ENCODE data around the gene RAB7A.

Gene RAB7A

DNA sequence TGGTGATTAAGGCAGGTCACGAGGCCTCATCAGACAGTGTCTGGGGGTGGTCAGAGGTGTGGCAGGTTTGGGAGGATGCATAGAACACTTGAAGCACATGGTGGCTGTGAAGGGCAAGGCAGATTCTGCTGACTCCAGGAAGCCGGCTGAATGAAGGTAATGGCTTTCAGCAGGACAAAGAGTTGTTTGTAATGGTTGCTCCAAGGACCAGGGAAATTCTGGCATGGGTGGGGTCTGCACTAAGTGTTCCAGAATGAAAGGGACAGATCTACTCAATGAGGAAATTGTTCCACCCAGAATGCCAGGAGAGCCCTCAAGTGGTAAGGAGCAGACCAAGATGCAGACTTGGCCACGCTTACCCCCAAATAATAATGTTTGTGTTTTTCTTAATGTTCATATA is 82.7 kb downstream of the RAB7A start:
- peaks cover 0 to 5% of the 10 kb centered on the region in 2 donors for H3K4me1 ChIP-seq (ENCODE audit: control insufficient read depth in 2 of 2, insufficient read depth in 1 of 2, low read depth in 1 of 2, low read length in 2 of 2)
- no peaks in the 10 kb centered on the region for H3K9me3 ChIP-seq (replicated peaks in 1 of 2; ENCODE audit: control insufficient read depth in 2 of 2, insufficient read depth in 1 of 2, low read depth in 1 of 2, low read length in 2 of 2)
- no peak overlapping the region for H3K23ac ChIP-seq (ENCODE audit: low read depth, low read length, poor library complexity)
- WGBS, 2 donors (ENCODE audit: extremely low coverage in 2 of 2, insufficient read length in 2 of 2, insufficient replicate concordance in 1 of 2) = no CpG with 5 or more reads among the region's 3 CpGs
- no peak overlapping the region for H2AFZ ChIP-seq (ENCODE audit: low read length)
- no peak overlapping the region for H3K4me2 ChIP-seq (ENCODE audit: insufficient read depth, low read length, poor library complexity, severe bottlenecking)
- H3K36me3 ChIP-seq (replicated peaks in 1 of 2; ENCODE audit: control insufficient read depth in 2 of 2, insufficient read depth in 2 of 2, low read length in 2 of 2) = peaks cover 37 to 95% of the 10 kb centered on the region in 2 donors
- H3K9ac ChIP-seq (ENCODE audit: low read depth, low read length, poor library complexity) = no peak overlapping the region
- H3K4me3 ChIP-seq (ENCODE audit: low read length in 2 of 2) = no peak overlapping the region
- no peak overlapping the region for H2BK5ac ChIP-seq (ENCODE audit: low read length)
- H3K27me3 ChIP-seq (ENCODE audit: control insufficient read depth in 3 of 3, insufficient read depth in 3 of 3, low read depth in 1 of 3, low read length in 3 of 3) = no peaks in the 10 kb centered on the region
- no peak overlapping the region for H3K27ac ChIP-seq (replicated peaks; ENCODE audit: low read length)
- H3K79me1 ChIP-seq (ENCODE audit: low read depth, low read length) = no peaks in the 10 kb centered on the region
- no peak for DNase-seq (ENCODE audit: low spot score)
- H3K4ac ChIP-seq (ENCODE audit: low read length) = no peak overlapping the region
- H2BK12ac ChIP-seq (ENCODE audit: low read length) = no peak overlapping the region
- no peak overlapping the region for H3K18ac ChIP-seq (ENCODE audit: low read length)
- H4K91ac ChIP-seq (ENCODE audit: low read depth, low read length, poor library complexity) = no peak overlapping the region
- H4K8ac ChIP-seq (ENCODE audit: low read depth, low read length) = no peak overlapping the region
- H2BK15ac ChIP-seq (ENCODE audit: low read length) = no peak overlapping the region
- no peak overlapping the region for H3K14ac ChIP-seq (ENCODE audit: low read length)
- H2AK5ac ChIP-seq (ENCODE audit: low read depth, low read length) = no peak overlapping the region
- no peak overlapping the region for H2BK120ac ChIP-seq (ENCODE audit: low read depth, low read length)

DNA sequence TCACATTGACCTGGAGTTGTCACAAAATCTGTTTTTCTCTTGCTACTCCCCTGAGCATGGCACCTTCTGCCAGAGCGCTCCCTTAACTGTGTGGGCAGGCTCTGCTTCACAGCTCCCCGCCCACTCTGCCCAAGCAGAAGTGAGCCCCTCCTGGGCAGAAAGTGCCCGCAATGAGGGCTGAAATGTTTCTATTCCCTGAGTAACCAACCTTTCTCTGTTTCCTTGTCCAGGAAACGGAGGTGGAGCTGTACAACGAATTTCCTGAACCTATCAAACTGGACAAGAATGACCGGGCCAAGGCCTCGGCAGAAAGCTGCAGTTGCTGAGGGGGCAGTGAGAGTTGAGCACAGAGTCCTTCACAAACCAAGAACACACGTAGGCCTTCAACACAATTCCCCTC is 87.1 kb downstream of the RAB7A start:
- no peak overlapping the region for H3K4me3 ChIP-seq (ENCODE audit: low read length in 2 of 2)
- peaks cover 26 to 95% of the 10 kb centered on the region in 2 donors for H3K36me3 ChIP-seq (replicated peaks in 1 of 2; ENCODE audit: control insufficient read depth in 2 of 2, insufficient read depth in 2 of 2, low read length in 2 of 2)
- no peak overlapping the region for H2AFZ ChIP-seq (ENCODE audit: low read length)
- H3K9ac ChIP-seq (ENCODE audit: low read depth, low read length, poor library complexity) = no peak overlapping the region
- H4K8ac ChIP-seq (ENCODE audit: low read depth, low read length) = no peak overlapping the region
- no peaks in the 10 kb centered on the region for H3K79me1 ChIP-seq (ENCODE audit: low read depth, low read length)
- H3K4me1 ChIP-seq (ENCODE audit: control insufficient read depth in 2 of 2, insufficient read depth in 1 of 2, low read depth in 1 of 2, low read length in 2 of 2) = no peaks in the 10 kb centered on the region
- no peak overlapping the region for H3K18ac ChIP-seq (ENCODE audit: low read length)
- H2BK120ac ChIP-seq (ENCODE audit: low read depth, low read length) = no peak overlapping the region
- no peak overlapping the region for H3K27ac ChIP-seq (replicated peaks; ENCODE audit: low read length)
- H2AK5ac ChIP-seq (ENCODE audit: low read depth, low read length) = no peak overlapping the region
- H3K23ac ChIP-seq (ENCODE audit: low read depth, low read length, poor library complexity) = no peak overlapping the region
- H4K91ac ChIP-seq (ENCODE audit: low read depth, low read length, poor library complexity) = no peak overlapping the region
- WGBS, 2 donors (ENCODE audit: extremely low coverage in 2 of 2, insufficient read length in 2 of 2, insufficient replicate concordance in 1 of 2) = no CpG with 5 or more reads among the region's 8 CpGs
- H3K14ac ChIP-seq (ENCODE audit: low read length) = no peak overlapping the region
- DNase-seq (ENCODE audit: low spot score) = no peak
- no peak overlapping the region for H2BK15ac ChIP-seq (ENCODE audit: low read length)
- H3K4me2 ChIP-seq (ENCODE audit: insufficient read depth, low read length, poor library complexity, severe bottlenecking) = no peak overlapping the region
- no peak overlapping the region for H3K4ac ChIP-seq (ENCODE audit: low read length)
- H2BK12ac ChIP-seq (ENCODE audit: low read length) = no peak overlapping the region
- no peak overlapping the region for H2BK5ac ChIP-seq (ENCODE audit: low read length)
- H3K9me3 ChIP-seq (replicated peaks in 1 of 2; ENCODE audit: control insufficient read depth in 2 of 2, insufficient read depth in 1 of 2, low read depth in 1 of 2, low read length in 2 of 2) = no peaks in the 10 kb centered on the region
- no peaks in the 10 kb centered on the region for H3K27me3 ChIP-seq (ENCODE audit: control insufficient read depth in 3 of 3, insufficient read depth in 3 of 3, low read depth in 1 of 3, low read length in 3 of 3)

DNA sequence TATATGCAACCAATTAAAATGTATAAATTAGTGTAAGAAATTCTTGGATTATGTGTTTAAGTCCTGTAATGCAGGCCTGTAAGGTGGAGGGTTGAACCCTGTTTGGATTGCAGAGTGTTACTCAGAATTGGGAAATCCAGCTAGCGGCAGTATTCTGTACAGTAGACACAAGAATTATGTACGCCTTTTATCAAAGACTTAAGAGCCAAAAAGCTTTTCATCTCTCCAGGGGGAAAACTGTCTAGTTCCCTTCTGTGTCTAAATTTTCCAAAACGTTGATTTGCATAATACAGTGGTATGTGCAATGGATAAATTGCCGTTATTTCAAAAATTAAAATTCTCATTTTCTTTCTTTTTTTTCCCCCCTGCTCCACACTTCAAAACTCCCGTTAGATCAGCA is 88.1 kb downstream of the RAB7A start:
- no peak overlapping the region for H2BK12ac ChIP-seq (ENCODE audit: low read length)
- no CpG with 5 or more reads among the region's 5 CpGs for WGBS, 2 donors (ENCODE audit: extremely low coverage in 2 of 2, insufficient read length in 2 of 2, insufficient replicate concordance in 1 of 2)
- no peak overlapping the region for H4K91ac ChIP-seq (ENCODE audit: low read depth, low read length, poor library complexity)
- no peak overlapping the region for H3K9ac ChIP-seq (ENCODE audit: low read depth, low read length, poor library complexity)
- no peak overlapping the region for H3K4me3 ChIP-seq (ENCODE audit: low read length in 2 of 2)
- no peak overlapping the region for H3K14ac ChIP-seq (ENCODE audit: low read length)
- H3K23ac ChIP-seq (ENCODE audit: low read depth, low read length, poor library complexity) = no peak overlapping the region
- no peak overlapping the region for H2AK5ac ChIP-seq (ENCODE audit: low read depth, low read length)
- DNase-seq (ENCODE audit: low spot score) = no peak
- no peak overlapping the region for H3K4me2 ChIP-seq (ENCODE audit: insufficient read depth, low read length, poor library complexity, severe bottlenecking)
- no peak overlapping the region for H4K8ac ChIP-seq (ENCODE audit: low read depth, low read length)
- no peak overlapping the region for H3K4ac ChIP-seq (ENCODE audit: low read length)
- H3K79me1 ChIP-seq (ENCODE audit: low read depth, low read length) = peaks cover 2% of the 10 kb centered on the region
- H3K27ac ChIP-seq (replicated peaks; ENCODE audit: low read length) = no peak overlapping the region
- H3K36me3 ChIP-seq (replicated peaks in 1 of 2; ENCODE audit: control insufficient read depth in 2 of 2, insufficient read depth in 2 of 2, low read length in 2 of 2) = peaks cover 22 to 95% of the 10 kb centered on the region in 2 donors
- no peaks in the 10 kb centered on the region for H3K9me3 ChIP-seq (replicated peaks in 1 of 2; ENCODE audit: control insufficient read depth in 2 of 2, insufficient read depth in 1 of 2, low read depth in 1 of 2, low read length in 2 of 2)
- H2AFZ ChIP-seq (ENCODE audit: low read length) = no peak overlapping the region
- no peak overlapping the region for H2BK120ac ChIP-seq (ENCODE audit: low read depth, low read length)
- no peak overlapping the region for H3K18ac ChIP-seq (ENCODE audit: low read length)
- no peak overlapping the region for H2BK5ac ChIP-seq (ENCODE audit: low read length)
- H3K27me3 ChIP-seq (ENCODE audit: control insufficient read depth in 3 of 3, insufficient read depth in 3 of 3, low read depth in 1 of 3, low read length in 3 of 3) = no peaks in the 10 kb centered on the region
- no peak overlapping the region for H2BK15ac ChIP-seq (ENCODE audit: low read length)
- no peaks in the 10 kb centered on the region for H3K4me1 ChIP-seq (ENCODE audit: control insufficient read depth in 2 of 2, insufficient read depth in 1 of 2, low read depth in 1 of 2, low read length in 2 of 2)

DNA sequence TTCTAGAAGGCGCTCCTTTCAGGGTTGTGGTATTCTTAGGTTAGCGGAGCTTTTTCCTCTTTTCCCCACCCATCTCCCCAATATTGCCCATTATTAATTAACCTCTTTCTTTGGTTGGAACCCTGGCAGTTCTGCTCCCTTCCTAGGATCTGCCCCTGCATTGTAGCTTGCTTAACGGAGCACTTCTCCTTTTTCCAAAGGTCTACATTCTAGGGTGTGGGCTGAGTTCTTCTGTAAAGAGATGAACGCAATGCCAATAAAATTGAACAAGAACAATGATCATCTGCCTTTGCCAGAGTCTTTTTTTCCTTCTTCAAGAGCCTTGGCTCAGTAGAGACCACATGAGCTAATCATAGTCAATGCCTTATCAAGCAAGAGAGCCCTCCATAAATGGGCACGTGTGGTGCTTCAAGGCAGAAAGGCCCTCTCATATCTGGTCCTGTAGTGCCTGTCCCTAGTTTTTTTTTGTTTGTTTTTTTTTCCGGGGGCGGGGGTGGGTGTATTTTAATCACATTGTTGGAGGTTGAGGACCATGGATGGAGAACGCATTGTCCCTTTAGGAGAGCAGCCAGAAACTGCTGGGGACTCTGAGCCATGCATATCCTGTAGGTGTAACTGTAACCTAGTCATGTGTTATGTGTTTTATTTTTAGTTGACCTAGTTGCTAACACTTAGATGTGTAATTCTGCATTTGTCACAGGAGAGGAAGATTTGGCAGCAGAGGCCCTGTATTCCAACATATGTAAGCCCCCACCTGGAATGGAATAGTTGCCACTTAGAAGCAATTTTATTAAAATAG is 88.7 kb downstream of the RAB7A start:
- no peaks in the 10 kb centered on the region for H3K4me1 ChIP-seq (ENCODE audit: control insufficient read depth in 2 of 2, insufficient read depth in 1 of 2, low read depth in 1 of 2, low read length in 2 of 2)
- no peak overlapping the region for H2AFZ ChIP-seq (ENCODE audit: low read length)
- H2BK5ac ChIP-seq (ENCODE audit: low read length) = no peak overlapping the region
- no peak overlapping the region for H3K9ac ChIP-seq (ENCODE audit: low read depth, low read length, poor library complexity)
- peaks cover 24 to 93% of the 10 kb centered on the region in 2 donors for H3K36me3 ChIP-seq (replicated peaks in 1 of 2; ENCODE audit: control insufficient read depth in 2 of 2, insufficient read depth in 2 of 2, low read length in 2 of 2)
- H3K18ac ChIP-seq (ENCODE audit: low read length) = no peak overlapping the region
- no peak overlapping the region for H2BK12ac ChIP-seq (ENCODE audit: low read length)
- H3K4me2 ChIP-seq (ENCODE audit: insufficient read depth, low read length, poor library complexity, severe bottlenecking) = no peak overlapping the region
- no peak overlapping the region for H2AK5ac ChIP-seq (ENCODE audit: low read depth, low read length)
- H3K79me1 ChIP-seq (ENCODE audit: low read depth, low read length) = peaks cover 2% of the 10 kb centered on the region
- H3K4me3 ChIP-seq (ENCODE audit: low read length in 2 of 2) = no peak overlapping the region
- H4K8ac ChIP-seq (ENCODE audit: low read depth, low read length) = no peak overlapping the region
- no CpG with 5 or more reads among the region's 8 CpGs for WGBS, 2 donors (ENCODE audit: extremely low coverage in 2 of 2, insufficient read length in 2 of 2, insufficient replicate concordance in 1 of 2)
- H2BK120ac ChIP-seq (ENCODE audit: low read depth, low read length) = no peak overlapping the region
- no peak overlapping the region for H3K14ac ChIP-seq (ENCODE audit: low read length)
- no peak overlapping the region for H3K27ac ChIP-seq (replicated peaks; ENCODE audit: low read length)
- DNase-seq (ENCODE audit: low spot score) = no peak
- no peak overlapping the region for H4K91ac ChIP-seq (ENCODE audit: low read depth, low read length, poor library complexity)
- no peak overlapping the region for H2BK15ac ChIP-seq (ENCODE audit: low read length)
- H3K9me3 ChIP-seq (replicated peaks in 1 of 2; ENCODE audit: control insufficient read depth in 2 of 2, insufficient read depth in 1 of 2, low read depth in 1 of 2, low read length in 2 of 2) = no peaks in the 10 kb centered on the region
- H3K23ac ChIP-seq (ENCODE audit: low read depth, low read length, poor library complexity) = no peak overlapping the region
- H3K4ac ChIP-seq (ENCODE audit: low read length) = no peak overlapping the region
- H3K27me3 ChIP-seq (ENCODE audit: control insufficient read depth in 3 of 3, insufficient read depth in 3 of 3, low read depth in 1 of 3, low read length in 3 of 3) = no peaks in the 10 kb centered on the region
